HG03135 (cell line): ENCODE results near the gene GSPT2.
"Not testable (repeated sequence)": the region's sequence is repeated elsewhere in the genome, so short reads cannot be mapped to it uniquely, and the experiment has no call there.

ENCODE experiments used
- ATAC-seq: cut with Tn5 transposase; IDR thresholded peaks from one replicate; pipeline ENCODE4 v1.9.1; 2021; ENCODE audit warnings: mild to moderate bottlenecking, moderate library complexity; ENCODE audit not compliant: unreplicated experiment

Gene GSPT2

GRCh38 chrX:51743179-51743957 is at the start of gene GSPT2:
GSPT2 (plus strand) TSS chrX:51743442; CDS start chrX:51743627, 185 bp downstream.
- ATAC-seq = peak; percentile 93

- ATAC-seq = no peak
These were observed 49.0 kb upstream of the GSPT2 start for GRCh38 chrX:51694254-51694653.

- ATAC-seq = no peak
These were observed 45.8 kb upstream of the GSPT2 start for GRCh38 chrX:51697397-51697796.

GRCh38 chrX:51710277-51711164 is 32.7 kb upstream of the GSPT2 start, which contains the start of gene CENPVL1:
CENPVL1 (plus strand) TSS chrX:51710512; CDS start chrX:51710512, 0 bp downstream.
- ATAC-seq = not testable (repeated sequence)

- ATAC-seq = not testable (repeated sequence)
These were observed 30.1 kb upstream of the GSPT2 start for GRCh38 chrX:51712943-51713647.

GRCh38 chrX:51728202-51728601 is 15.0 kb upstream of the GSPT2 start:
- ATAC-seq = no peak

GRCh38 chrX:51737091-51737490 is 6.2 kb upstream of the GSPT2 start:
- ATAC-seq = no peak

GRCh38 chrX:51742586-51742985 is 656 bp upstream of the GSPT2 start:
- no peak for ATAC-seq

GRCh38 chrX:51747671-51748070 is 4.4 kb downstream of the GSPT2 start:
- ATAC-seq = no peak

GRCh38 chrX:51759055-51759839 is 16.0 kb downstream of the GSPT2 start:
- ATAC-seq = no peak

- no peak for ATAC-seq
These were observed 17.4 kb downstream of the GSPT2 start for GRCh38 chrX:51760657-51761056.

GRCh38 chrX:51766546-51766945 is 23.3 kb downstream of the GSPT2 start:
- no peak for ATAC-seq

GRCh38 chrX:51776851-51777250 is 33.6 kb downstream of the GSPT2 start:
- ATAC-seq = no peak

GRCh38 chrX:51779306-51779705 is 36.1 kb downstream of the GSPT2 start:
- ATAC-seq = no peak

- ATAC-seq = no peak
These were observed 51.9 kb downstream of the GSPT2 start for GRCh38 chrX:51795136-51795535.
